Stomach (tissue), 4 donors: ENCODE data around the gene APMAP.

ENCODE experiments used
- CTCF ChIP-seq, 7 experiments: fragments of 450-650 bp in 4 of 7; fragments of 200-600 bp in 3 of 7; sonication (generic) in 3 of 7; IDR thresholded peaks; one replicate each; pipeline ENCODE4 v1.5.1; 2016 to 2019; ENCODE audit warnings: antibody characterized with exemption in 7 of 7, control low read depth in 2 of 7, mild to moderate bottlenecking in 1 of 7
- EP300 ChIP-seq: sonication (generic); formaldehyde crosslinking; IDR thresholded peaks from one replicate; pipeline ENCODE4 v1.6.1; 2017; ENCODE audit warnings: antibody characterized with exemption
- POLR2A ChIP-seq, 4 donors: fragments of 450-650 bp; IDR thresholded peaks; one replicate each; pipeline ENCODE4 v1.6.1; 2016; ENCODE audit warnings: antibody characterized with exemption in 4 of 4, control low read depth in 2 of 4, mild to moderate bottlenecking in 1 of 4, moderate library complexity in 1 of 4

- TF ChIP-seq CTCF (IDR thresholded peaks at IDR 0.05): no peak
- TF ChIP-seq POLR2A (IDR thresholded peaks at IDR 0.05): no peak
- TF ChIP-seq EP300: no peak
Observed at GRCh38 chr20:25040438-25040831, 47.9 kb upstream of the APMAP start.
